Upper lobe of left lung (tissue), 4 donors: ENCODE data around the gene GPS2.
"Not testable (repeated sequence)": the region's sequence is repeated elsewhere in the genome, so short reads cannot be mapped to it uniquely, and the experiment has no call there.

Experiments used
- EP300 ChIP-seq, 4 donors: sonication (generic); formaldehyde crosslinking; IDR thresholded peaks; one replicate each; pipeline ENCODE4 v1.5.1; 2017; ENCODE audit warnings: antibody characterized with exemption in 4 of 4, control low read depth in 2 of 4
- POLR2A ChIP-seq, 4 donors: fragments of 450-650 bp; IDR thresholded peaks; one replicate each; pipeline ENCODE4 v1.5.1; 2016 to 2017; ENCODE audit warnings: antibody characterized with exemption in 4 of 4, mild to moderate bottlenecking in 2 of 4
- POLR2AphosphoS5 ChIP-seq, 2 donors: sonication (generic); formaldehyde crosslinking; IDR thresholded peaks; one replicate each; pipeline ENCODE4 v1.5.1; 2017; ENCODE audit warnings: antibody characterized with exemption in 2 of 2
- TF ChIP-seq, protein P1 (sequence below), 6 experiments: fragments of 450-650 bp in 4 of 6; fragments of 200-600 bp in 2 of 6; sonication (generic) in 2 of 6; IDR thresholded peaks; one replicate each; pipeline ENCODE4 v1.5.1; 2016 to 2019; ENCODE audit warnings: antibody characterized with exemption in 6 of 6

DNA sequence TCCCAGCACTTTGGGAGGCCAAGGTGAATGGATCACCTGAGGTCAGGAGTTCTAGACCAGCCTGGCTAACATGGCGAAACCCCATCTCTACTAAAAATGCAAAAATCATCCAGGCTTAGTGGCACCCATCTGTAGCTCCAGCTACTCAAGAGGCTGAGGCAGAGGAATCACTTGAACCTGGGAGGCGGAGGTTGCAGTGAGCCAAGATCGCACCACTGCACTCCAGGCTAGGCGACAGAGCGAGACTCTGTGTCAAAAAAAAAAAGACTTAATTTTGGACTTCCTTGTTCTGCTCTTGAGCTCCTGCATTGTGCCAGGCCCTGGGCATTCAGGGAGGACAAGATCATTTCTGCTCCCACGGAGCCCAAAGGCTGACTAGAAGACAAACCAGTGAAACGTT lies 22.4 kb upstream of the GPS2 start:
- TF ChIP-seq, protein P1, sequence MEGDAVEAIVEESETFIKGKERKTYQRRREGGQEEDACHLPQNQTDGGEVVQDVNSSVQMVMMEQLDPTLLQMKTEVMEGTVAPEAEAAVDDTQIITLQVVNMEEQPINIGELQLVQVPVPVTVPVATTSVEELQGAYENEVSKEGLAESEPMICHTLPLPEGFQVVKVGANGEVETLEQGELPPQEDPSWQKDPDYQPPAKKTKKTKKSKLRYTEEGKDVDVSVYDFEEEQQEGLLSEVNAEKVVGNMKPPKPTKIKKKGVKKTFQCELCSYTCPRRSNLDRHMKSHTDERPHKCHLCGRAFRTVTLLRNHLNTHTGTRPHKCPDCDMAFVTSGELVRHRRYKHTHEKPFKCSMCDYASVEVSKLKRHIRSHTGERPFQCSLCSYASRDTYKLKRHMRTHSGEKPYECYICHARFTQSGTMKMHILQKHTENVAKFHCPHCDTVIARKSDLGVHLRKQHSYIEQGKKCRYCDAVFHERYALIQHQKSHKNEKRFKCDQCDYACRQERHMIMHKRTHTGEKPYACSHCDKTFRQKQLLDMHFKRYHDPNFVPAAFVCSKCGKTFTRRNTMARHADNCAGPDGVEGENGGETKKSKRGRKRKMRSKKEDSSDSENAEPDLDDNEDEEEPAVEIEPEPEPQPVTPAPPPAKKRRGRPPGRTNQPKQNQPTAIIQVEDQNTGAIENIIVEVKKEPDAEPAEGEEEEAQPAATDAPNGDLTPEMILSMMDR (IDR thresholded peaks at IDR 0.05), result not testable (repeated sequence)
- TF ChIP-seq EP300, POLR2A, POLR2AphosphoS5 (IDR thresholded peaks at IDR 0.05): not testable (repeated sequence)
